Measurements from ENCODE around the gene NPR3. TPM values are rescaled to one million over a fixed set of nuclear protein-coding genes. Genes with fewer than 3 reads are reported as not detected.

Gene NPR3
- total RNA-seq, 1 donor from 2014 or later: 3.8 TPM

DNA sequence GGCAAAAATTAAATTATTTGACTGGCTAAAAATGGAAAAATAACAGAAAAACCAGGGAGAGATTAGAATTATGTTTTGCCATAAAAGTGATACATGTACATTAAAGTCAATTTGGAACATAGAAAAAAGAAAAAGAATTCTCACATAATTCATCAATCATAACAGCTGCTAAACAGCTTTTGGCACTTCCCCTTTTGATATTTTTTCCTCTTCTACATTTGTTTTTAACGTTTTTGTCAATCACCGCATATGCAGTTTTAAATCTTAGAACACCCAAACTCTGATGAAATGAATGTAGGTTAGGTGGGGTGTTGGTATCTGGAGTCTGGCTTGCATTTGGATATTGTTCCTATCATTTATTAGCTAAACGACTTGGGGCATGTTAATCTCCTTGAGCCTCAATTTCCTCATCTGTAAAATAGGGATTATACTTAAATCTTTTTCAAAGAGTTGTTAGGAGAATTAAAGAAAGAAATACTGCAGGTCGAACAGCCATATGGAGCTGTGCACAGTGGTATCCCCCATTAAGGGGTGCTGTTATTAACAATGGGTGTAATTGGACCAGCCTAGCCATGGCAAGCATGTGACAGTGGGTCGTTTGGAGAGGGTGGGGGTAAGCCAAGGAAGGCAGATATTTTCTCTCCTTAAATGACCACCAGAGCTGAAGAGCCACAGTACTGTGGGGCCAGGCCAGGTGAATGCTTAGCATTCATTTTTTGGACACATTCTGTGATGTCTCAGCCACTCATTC lies 22.6 kb downstream of the NPR3 start:
- Mint-ChIP-seq H3K9me3 (peaks cover 4% of the 10 kb centered on the region), H3K27ac (no peak overlapping the region), H3K4me1 (no peaks in the 10 kb centered on the region), H3K27me3 (ENCODE audit: low read depth) (peaks cover 51% of the 10 kb centered on the region), H3K4me3 (no peak overlapping the region), H3K36me3 (no peaks in the 10 kb centered on the region)
- no peak for DNase-seq (ENCODE audit: low spot score in 2 of 2, unreplicated experiment in 2 of 2)
- TF ChIP-seq, protein P1, sequence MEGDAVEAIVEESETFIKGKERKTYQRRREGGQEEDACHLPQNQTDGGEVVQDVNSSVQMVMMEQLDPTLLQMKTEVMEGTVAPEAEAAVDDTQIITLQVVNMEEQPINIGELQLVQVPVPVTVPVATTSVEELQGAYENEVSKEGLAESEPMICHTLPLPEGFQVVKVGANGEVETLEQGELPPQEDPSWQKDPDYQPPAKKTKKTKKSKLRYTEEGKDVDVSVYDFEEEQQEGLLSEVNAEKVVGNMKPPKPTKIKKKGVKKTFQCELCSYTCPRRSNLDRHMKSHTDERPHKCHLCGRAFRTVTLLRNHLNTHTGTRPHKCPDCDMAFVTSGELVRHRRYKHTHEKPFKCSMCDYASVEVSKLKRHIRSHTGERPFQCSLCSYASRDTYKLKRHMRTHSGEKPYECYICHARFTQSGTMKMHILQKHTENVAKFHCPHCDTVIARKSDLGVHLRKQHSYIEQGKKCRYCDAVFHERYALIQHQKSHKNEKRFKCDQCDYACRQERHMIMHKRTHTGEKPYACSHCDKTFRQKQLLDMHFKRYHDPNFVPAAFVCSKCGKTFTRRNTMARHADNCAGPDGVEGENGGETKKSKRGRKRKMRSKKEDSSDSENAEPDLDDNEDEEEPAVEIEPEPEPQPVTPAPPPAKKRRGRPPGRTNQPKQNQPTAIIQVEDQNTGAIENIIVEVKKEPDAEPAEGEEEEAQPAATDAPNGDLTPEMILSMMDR (IDR thresholded peaks at IDR 0.05; ENCODE audit: unreplicated experiment): no peak

DNA sequence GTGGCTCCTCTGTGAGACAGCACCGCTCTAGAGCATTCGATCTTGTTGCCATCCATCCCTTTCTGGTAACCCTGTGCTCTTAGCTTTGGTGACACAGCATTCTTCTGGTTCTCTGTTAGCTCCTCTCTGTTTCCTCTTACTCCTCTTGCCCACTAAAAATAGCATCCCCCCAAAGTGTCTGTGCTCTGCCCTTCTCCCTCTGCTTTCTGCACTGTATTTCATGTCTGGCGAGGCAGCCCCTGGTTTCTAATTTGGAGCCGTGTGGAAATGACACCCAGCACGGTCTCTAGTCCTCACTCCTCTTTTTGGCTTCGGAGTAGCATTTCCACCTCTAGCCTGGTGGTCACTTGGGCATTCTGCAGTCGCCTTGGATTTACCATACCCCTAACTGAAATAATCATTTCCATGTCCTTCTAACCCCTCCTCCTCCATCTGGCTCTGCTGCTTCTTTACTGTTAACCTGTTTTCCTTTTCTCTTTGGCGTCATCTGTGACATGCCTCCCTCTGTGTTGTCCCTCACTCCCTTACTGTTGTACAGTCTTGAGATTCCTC lies 23.8 kb downstream of the NPR3 start:
- Mint-ChIP-seq H3K27ac (no peak overlapping the region), H3K36me3 (no peaks in the 10 kb centered on the region)

DNA sequence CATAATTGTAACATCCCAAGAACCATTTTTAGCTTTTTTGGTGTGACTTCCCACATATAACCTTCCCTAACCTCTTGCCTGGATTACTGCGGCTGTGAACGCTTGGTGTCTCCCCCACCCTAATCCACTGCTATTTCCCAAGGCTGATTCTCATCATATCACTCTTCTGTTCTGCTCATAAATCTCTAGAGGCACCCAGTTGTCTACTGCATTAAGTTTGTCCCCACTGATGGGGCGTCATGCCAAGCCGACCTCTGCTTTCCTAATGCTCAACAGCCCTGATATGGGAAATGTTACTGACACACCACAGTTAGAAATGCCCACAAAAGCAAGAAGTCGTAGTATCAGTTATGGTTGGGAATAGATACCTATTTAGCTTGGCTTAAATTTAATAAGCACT lies 24.4 kb downstream of the NPR3 start:
- Mint-ChIP-seq H3K27me3 (ENCODE audit: low read depth) (peaks cover 44% of the 10 kb centered on the region), H3K4me3 (no peak overlapping the region), H3K4me1 (no peaks in the 10 kb centered on the region), H3K9me3 (peaks cover 4% of the 10 kb centered on the region), H3K27ac (no peak overlapping the region), H3K36me3 (no peaks in the 10 kb centered on the region)
- no peak for DNase-seq (ENCODE audit: low spot score in 2 of 2, unreplicated experiment in 2 of 2)
- TF ChIP-seq, protein P1 (IDR thresholded peaks at IDR 0.05; ENCODE audit: unreplicated experiment): no peak

More for the DNA sequence above, 23.8 kb downstream of the NPR3 start:
- no peak for DNase-seq (ENCODE audit: low spot score in 2 of 2, unreplicated experiment in 2 of 2)
- Mint-ChIP-seq H3K4me1 (no peaks in the 10 kb centered on the region), H3K9me3 (peaks cover 4% of the 10 kb centered on the region), H3K27me3 (ENCODE audit: low read depth) (peaks cover 45% of the 10 kb centered on the region), H3K4me3 (no peak overlapping the region)
- TF ChIP-seq, protein P1 (IDR thresholded peaks at IDR 0.05; ENCODE audit: unreplicated experiment): no peak

DNA sequence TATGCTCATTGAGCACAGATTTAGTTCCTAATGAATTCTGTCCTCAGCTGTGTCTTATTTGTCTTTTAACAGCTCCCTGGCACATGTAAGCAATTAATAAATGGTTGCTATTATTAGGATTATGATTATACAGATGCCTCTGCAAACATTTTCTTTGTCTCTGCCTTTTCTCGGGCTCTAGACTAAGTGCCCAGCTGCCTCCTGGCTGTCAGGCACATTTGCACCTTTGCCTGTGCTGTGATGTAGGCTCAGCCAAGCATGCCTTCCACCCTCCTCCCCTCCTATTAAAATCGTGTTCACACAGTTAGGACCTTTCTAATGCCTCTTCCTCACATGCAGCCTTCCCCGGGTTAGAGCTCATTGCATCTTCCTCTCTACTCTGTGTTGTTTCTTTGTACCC lies 25.7 kb downstream of the NPR3 start:
- H3K9me3 Mint-ChIP-seq: peaks cover 4% of the 10 kb centered on the region
- H3K27me3 Mint-ChIP-seq (ENCODE audit: low read depth): peaks cover 41% of the 10 kb centered on the region
- TF ChIP-seq, protein P1 (IDR thresholded peaks at IDR 0.05; ENCODE audit: unreplicated experiment): no peak
- H3K27ac Mint-ChIP-seq: no peak overlapping the region
- H3K36me3 Mint-ChIP-seq: no peaks in the 10 kb centered on the region
- no peaks in the 10 kb centered on the region for H3K4me1 Mint-ChIP-seq
- H3K4me3 Mint-ChIP-seq: no peak overlapping the region
- no peak for DNase-seq (ENCODE audit: low spot score in 2 of 2, unreplicated experiment in 2 of 2)

DNA sequence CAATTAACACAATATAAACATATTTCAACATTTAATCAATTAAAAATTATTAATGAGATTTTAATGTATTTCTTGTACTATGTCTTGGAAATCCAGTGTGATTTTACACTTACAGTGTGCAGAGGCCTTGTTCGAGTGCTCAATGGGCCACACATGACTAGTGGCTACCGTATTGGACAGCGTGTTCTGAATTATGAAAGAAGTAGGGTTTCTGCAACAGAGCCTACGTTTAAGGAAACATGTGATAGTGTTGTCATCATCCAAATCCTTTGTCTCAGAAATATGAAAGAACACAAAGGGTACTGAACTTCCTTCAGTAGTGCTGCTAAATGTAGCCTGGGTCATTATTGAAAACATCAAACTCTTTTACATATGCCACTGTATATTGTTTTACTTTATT lies 29.5 kb downstream of the NPR3 start:
- TF ChIP-seq, protein P1 (IDR thresholded peaks at IDR 0.05; ENCODE audit: unreplicated experiment): no peak
- Mint-ChIP-seq H3K4me3 (no peak overlapping the region), H3K4me1 (no peaks in the 10 kb centered on the region), H3K9me3 (no peaks in the 10 kb centered on the region), H3K27ac (no peak overlapping the region), H3K27me3 (ENCODE audit: low read depth) (peaks cover 38% of the 10 kb centered on the region), H3K36me3 (no peaks in the 10 kb centered on the region)
- no peak for DNase-seq (ENCODE audit: low spot score in 2 of 2, unreplicated experiment in 2 of 2)
